ENCODE results near the gene MAPK12.

- TF ChIP-seq CTCF (IDR thresholded peaks at IDR 0.05 in 8 of 11, conservative IDR thresholded peaks at IDR 0.05 in 3 of 11) (no peak), POLR2A (IDR thresholded peaks at IDR 0.05) (no peak)
These were observed 35.4 kb upstream of the MAPK12 start for GRCh38 chr22:50296658-50297490.
